ENCODE results near the gene RHCE.
"Not testable (repeated sequence)": the region's sequence is repeated elsewhere in the genome, so short reads cannot be mapped to it uniquely, and the experiment has no call there.

Gene RHCE

GRCh38 chr1:25397549-25397948 is 23.1 kb downstream of the RHCE start:
- not testable (repeated sequence) for DNase-seq

GRCh38 chr1:25392841-25393240 is 27.8 kb downstream of the RHCE start:
- DNase-seq, result no peak

GRCh38 chr1:25389721-25390120 is 30.9 kb downstream of the RHCE start:
- DNase-seq, result not testable (repeated sequence)

GRCh38 chr1:25388691-25389090 is 31.9 kb downstream of the RHCE start:
- DNase-seq, result not testable (repeated sequence)

GRCh38 chr1:25387096-25387495 is 33.5 kb downstream of the RHCE start:
- DNase-seq, result not testable (repeated sequence)

- not testable (repeated sequence) for DNase-seq
Measured at GRCh38 chr1:25383875-25384274, 36.8 kb downstream of the RHCE start.

GRCh38 chr1:25383090-25383489 is 37.5 kb downstream of the RHCE start:
- DNase-seq, result not testable (repeated sequence)

- DNase-seq, result not testable (repeated sequence)
Measured at GRCh38 chr1:25382543-25382942, 38.1 kb downstream of the RHCE start.

- DNase-seq, result not testable (repeated sequence)
Measured at GRCh38 chr1:25378367-25378766, 42.3 kb downstream of the RHCE start.

GRCh38 chr1:25371757-25372156 is 48.9 kb downstream of the RHCE start:
- DNase-seq, result not testable (repeated sequence)

- DNase-seq, result not testable (repeated sequence)
Measured at GRCh38 chr1:25369691-25370271, 50.8 kb downstream of the RHCE start.

- no peak for DNase-seq
Measured at GRCh38 chr1:25369241-25369640, 51.4 kb downstream of the RHCE start.

GRCh38 chr1:25362634-25363559 is 57.7 kb downstream of the RHCE start:
- DNase-seq, result not testable (repeated sequence)

- DNase-seq, result no peak
Measured at GRCh38 chr1:25361901-25362300, 58.7 kb downstream of the RHCE start.

GRCh38 chr1:25360596-25361581 is 59.7 kb downstream of the RHCE start:
- DNase-seq, result no peak

GRCh38 chr1:25356848-25357247 is 63.8 kb downstream of the RHCE start:
- DNase-seq, result no peak

- no peak for DNase-seq
Measured at GRCh38 chr1:25356441-25356840, 64.2 kb downstream of the RHCE start.

GRCh38 chr1:25355841-25356395 is 64.7 kb downstream of the RHCE start:
- DNase-seq, result no peak

GRCh38 chr1:25349606-25350005 is 71.0 kb downstream of the RHCE start:
- DNase-seq, result no peak

GRCh38 chr1:25347556-25347955 is 73.1 kb downstream of the RHCE start:
- DNase-seq, result no peak

GRCh38 chr1:25343872-25344271 is 76.8 kb downstream of the RHCE start:
- no peak for DNase-seq

- no peak for DNase-seq
Measured at GRCh38 chr1:25342846-25343245, 77.8 kb downstream of the RHCE start.

GRCh38 chr1:25341746-25342145 is 78.9 kb downstream of the RHCE start:
- DNase-seq, result no peak
